Mammary epithelial cell (primary cell): ENCODE results near the gene EPHA6.

Experiments used
- EZH2 ChIP-seq: IDR thresholded peaks from 2 replicates; pipeline ENCODE4 v1.6.1; 2012; ENCODE audit warnings: low read length, inconsistent platforms, borderline replicate concordance
- TF ChIP-seq, protein P1 (sequence below), 2 donors: IDR thresholded peaks in 1 of 2; conservative IDR thresholded peaks in 1 of 2; 2 replicates each; pipeline ENCODE4 v1.5.1; 2011 to 2012; ENCODE audit warnings: inconsistent platforms in 2 of 2, low read length in 2 of 2, mild to moderate bottlenecking in 2 of 2, control low read depth in 1 of 2, low read depth in 1 of 2; ENCODE audit not compliant: insufficient read depth in 1 of 2; ENCODE audit errors: extremely low read depth in 1 of 2

DNA sequence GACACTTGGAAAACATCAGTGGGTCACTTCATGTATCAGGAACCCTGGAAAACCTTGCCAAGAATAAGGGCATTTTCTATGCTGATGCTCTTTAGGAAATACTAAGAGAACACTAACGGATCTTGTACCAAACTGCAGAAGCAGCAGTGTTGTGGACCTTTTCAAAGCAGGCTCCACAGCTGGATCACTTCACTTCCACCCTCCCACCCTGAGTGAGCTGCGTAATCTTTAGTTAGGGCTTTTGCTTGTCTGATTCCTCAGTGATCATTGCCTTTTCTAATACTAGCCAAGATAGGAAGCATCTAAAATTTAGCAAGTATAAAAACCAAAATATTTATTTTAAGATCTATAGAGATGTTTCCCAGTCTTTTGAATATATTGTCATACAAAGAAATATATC is 229.0 kb downstream of the EPHA6 start:
- TF ChIP-seq, protein P1, sequence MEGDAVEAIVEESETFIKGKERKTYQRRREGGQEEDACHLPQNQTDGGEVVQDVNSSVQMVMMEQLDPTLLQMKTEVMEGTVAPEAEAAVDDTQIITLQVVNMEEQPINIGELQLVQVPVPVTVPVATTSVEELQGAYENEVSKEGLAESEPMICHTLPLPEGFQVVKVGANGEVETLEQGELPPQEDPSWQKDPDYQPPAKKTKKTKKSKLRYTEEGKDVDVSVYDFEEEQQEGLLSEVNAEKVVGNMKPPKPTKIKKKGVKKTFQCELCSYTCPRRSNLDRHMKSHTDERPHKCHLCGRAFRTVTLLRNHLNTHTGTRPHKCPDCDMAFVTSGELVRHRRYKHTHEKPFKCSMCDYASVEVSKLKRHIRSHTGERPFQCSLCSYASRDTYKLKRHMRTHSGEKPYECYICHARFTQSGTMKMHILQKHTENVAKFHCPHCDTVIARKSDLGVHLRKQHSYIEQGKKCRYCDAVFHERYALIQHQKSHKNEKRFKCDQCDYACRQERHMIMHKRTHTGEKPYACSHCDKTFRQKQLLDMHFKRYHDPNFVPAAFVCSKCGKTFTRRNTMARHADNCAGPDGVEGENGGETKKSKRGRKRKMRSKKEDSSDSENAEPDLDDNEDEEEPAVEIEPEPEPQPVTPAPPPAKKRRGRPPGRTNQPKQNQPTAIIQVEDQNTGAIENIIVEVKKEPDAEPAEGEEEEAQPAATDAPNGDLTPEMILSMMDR (conservative IDR thresholded peaks at IDR 0.05 in 1 of 2, IDR thresholded peaks at IDR 0.05 in 1 of 2; ENCODE audit: extremely low read depth in 1 of 2, insufficient read depth in 1 of 2, low read depth in 1 of 2, low read length in 2 of 2): no peak
- TF ChIP-seq EZH2: no peak
